Measurements from ENCODE around the gene ZNF670.

Gene ZNF670

GRCh38 chr1:247103859-247104591, 25.4 kb upstream of the ZNF670 start, which contains the start of gene ZNF669:
ZNF669 (minus strand) TSS chr1:247104356; CDS start chr1:247104199, 157 bp downstream.
- peak; percentile 99 for DNase-seq

- no peak for DNase-seq
Measured at GRCh38 chr1:247102381-247102780, 23.8 kb upstream of the ZNF670 start.

- no peak for DNase-seq
Measured at GRCh38 chr1:247100676-247101279, 22.2 kb upstream of the ZNF670 start.

- DNase-seq = no peak
Measured at GRCh38 chr1:247096958-247097357, 18.3 kb upstream of the ZNF670 start.

- no peak for DNase-seq
Measured at GRCh38 chr1:247096544-247096943, 17.9 kb upstream of the ZNF670 start.

GRCh38 chr1:247096112-247096511, 17.5 kb upstream of the ZNF670 start:
- no peak for DNase-seq

GRCh38 chr1:247090455-247090854, 11.8 kb upstream of the ZNF670 start:
- DNase-seq = no peak

GRCh38 chr1:247089616-247090375, 11.2 kb upstream of the ZNF670 start:
- no peak for DNase-seq

GRCh38 chr1:247088967-247089366, 10.4 kb upstream of the ZNF670 start:
- DNase-seq = no peak

GRCh38 chr1:247087256-247087655, 8.6 kb upstream of the ZNF670 start:
- no peak for DNase-seq

GRCh38 chr1:247085310-247085709, 6.7 kb upstream of the ZNF670 start:
- no peak for DNase-seq

- no peak for DNase-seq
Measured at GRCh38 chr1:247084771-247085170, 6.2 kb upstream of the ZNF670 start.

- DNase-seq = peak; percentile 42 to 60
Measured at GRCh38 chr1:247079141-247079874, 697 bp upstream of the ZNF670 start.

- DNase-seq = peak in 1 of 2 experiments; percentile 67
Measured at GRCh38 chr1:247077876-247078257, 744 bp downstream of the ZNF670 start.

GRCh38 chr1:247077213-247077612, 1.4 kb downstream of the ZNF670 start:
- no peak for DNase-seq

GRCh38 chr1:247070645-247071044, 8.0 kb downstream of the ZNF670 start:
- no peak for DNase-seq

- no peak for DNase-seq
Measured at GRCh38 chr1:247064304-247064703, 14.3 kb downstream of the ZNF670 start.

GRCh38 chr1:247060771-247061170, 17.8 kb downstream of the ZNF670 start:
- no peak for DNase-seq

GRCh38 chr1:247056071-247056470, 22.5 kb downstream of the ZNF670 start:
- no peak for DNase-seq

GRCh38 chr1:247054992-247055415, 23.6 kb downstream of the ZNF670 start:
- DNase-seq = no peak

- no peak for DNase-seq
Measured at GRCh38 chr1:247047702-247048101, 30.9 kb downstream of the ZNF670 start.

GRCh38 chr1:247047260-247047659, 31.4 kb downstream of the ZNF670 start:
- no peak for DNase-seq

- no peak for DNase-seq
Measured at GRCh38 chr1:247043406-247043805, 35.2 kb downstream of the ZNF670 start.

Measured in SW 1271 (cell line).